NCI-H2029 treated with DMSO at 0.1 percent for 48 hours (cell line): ENCODE measurements around the gene RPP25.
A peak's percentile ranks its signal among the peaks of the same experiment; 100 is the strongest.
"Not testable (repeated sequence)": the region's sequence is repeated elsewhere in the genome, so short reads cannot be mapped to it uniquely, and the experiment has no call there.

ENCODE experiments used
- DNase-seq: peaks from one replicate; lab custom pipeline; 2025; lab: John Stamatoyannopoulos, UW

The RPP25 gene

DNA sequence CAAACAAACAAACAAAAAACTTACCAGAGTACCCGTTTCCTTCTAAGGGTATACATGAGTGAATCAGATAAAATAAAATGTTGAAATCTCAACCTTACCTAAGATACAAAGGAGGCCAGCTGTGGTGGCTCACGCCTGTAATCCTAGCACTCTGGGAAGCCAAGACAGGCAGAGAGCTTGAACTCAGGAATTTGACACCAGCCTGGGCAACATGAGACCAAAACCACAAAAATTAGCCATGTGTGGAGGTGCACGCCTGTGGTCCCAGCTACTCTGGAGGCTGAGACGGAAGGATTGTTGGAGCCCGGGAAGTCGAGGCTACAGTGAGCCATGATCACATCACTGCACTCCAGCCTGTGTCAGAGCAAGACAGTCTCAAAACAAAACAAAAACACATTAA lies 38.9 kb downstream of the RPP25 start:
- DNase-seq, result no peak

DNA sequence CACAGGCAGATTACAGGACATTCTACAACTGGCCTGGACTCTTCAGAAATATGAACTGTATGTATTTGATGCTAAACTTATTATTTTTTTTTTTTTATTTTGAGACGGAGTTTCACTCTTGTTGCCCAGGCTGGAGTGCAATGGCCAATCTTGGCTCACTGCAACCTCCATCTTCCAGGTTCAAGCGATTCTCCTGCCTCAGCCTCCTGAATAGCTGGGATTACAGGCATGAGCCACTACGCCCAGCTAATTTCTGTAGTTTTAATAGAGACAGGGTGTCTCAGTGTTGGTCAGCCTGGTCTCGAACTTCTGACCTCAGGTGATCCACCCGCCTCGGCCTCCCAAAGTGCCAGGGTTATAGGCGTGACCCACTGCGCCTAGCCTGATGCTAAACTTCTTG lies 42.8 kb downstream of the RPP25 start:
- not testable (repeated sequence) for DNase-seq

DNA sequence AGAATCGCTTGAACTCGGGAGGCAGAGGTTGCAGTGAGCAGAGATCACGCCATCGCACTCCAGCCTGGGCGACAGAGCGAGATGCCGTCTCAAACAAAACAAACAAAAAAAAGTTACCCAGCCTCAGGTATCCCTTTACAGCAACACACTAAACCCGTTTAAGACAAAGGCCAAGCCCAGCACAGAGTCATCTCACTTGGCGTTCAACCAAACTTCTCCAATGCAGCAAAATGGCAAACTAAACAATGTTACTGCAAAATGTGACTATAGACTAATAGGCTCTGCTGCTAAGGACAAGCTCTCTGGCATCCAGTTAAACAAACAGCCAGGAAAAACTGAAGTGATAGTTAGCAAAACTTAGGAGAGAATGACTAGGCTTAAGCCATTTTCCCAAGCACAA lies 43.5 kb downstream of the RPP25 start:
- no peak for DNase-seq

DNA sequence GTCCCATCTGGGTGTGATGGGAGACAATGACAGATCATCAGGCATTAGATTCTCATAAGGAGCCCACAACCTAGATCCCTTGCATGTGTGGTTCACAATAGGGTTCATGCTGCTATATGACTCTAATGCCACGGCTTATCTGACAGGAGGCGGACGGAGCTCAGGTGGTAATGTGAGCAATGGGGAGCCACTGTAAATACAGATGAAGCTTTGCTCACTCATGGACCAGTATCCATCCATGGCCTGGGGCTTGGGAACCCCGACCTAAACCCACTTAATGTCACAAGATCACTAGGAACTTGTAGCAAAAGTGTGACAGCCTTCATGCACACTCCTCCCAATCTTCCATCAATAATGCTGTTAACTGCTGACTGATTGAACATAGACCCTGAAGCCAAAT lies 47.9 kb downstream of the RPP25 start:
- DNase-seq, result no peak

DNA sequence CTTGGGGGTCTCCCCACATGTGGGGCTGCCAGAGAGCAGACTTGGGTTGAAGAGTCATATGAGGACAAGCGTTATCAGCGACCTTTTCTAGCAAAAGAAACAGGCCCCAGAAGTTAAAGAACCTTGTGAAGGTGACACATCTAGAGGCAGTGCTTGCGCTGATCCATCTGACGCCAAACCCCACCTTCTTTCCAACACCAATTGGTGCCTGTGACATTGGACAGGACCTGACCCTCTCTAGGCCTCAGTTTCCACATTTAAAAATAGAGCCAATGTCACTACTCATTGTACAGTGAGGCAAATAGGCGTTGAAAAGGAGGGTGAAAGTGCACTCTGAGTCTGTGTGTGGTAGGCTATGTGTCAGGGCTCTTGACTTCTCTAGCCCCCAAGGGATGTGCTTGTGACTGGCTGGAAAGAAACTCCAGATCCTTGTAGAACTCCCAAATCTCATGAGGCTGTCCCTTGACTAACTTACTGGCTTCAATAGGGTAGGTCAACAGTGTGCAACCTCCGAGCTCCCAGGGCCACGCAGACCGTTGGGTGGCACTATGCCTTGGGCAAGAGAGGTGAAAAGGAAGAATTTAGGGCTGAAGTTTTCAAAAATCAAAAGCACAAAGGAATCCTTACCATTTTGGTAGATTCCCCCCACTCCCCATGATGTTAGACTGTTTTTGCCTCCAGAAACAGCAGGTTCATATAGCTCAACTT lies 49.3 kb downstream of the RPP25 start:
- no peak for DNase-seq

DNA sequence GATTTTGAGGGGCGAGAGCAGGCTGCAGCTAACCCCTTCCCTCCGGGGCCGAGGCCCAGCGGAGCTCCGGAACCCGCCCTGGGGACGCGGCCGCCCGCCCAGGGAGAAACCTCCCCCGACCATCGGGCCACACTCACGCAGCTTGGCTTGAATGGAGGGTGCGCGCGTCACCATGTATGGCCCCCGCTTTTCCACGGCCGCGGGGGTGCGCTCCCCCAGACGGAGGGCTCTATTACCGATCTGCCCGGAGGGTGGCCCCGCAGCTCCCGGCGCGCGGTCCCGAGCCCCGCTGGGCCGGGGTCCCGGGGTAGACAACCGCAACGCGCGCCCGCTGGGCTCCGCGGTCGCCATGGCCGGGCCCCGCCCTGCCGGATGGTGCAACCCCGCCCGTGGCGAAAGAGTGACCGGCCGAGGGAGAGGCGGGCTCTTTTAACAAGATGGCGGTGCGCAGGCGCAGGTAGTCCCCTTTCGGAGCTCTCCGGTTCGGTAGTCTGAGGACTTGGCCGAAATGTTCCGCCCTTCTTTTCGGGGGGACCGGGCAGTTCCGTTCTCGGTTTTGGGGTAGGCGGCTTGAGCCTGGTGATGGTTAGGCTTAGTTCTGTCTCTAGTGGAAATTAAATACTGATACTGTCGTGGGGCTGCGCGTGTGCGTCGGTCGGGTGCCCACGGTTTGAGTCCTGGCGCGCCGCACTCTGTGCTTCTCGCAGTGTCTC lies 50.0 kb downstream of the RPP25 start, which contains the start of gene FAM219B:
Gene FAM219B (minus strand): TSS at position 402 of the 713 bp plus-strand sequence. CDS start 51 bp downstream, at position 351.
- DNase-seq, result peak; percentile 29

DNA sequence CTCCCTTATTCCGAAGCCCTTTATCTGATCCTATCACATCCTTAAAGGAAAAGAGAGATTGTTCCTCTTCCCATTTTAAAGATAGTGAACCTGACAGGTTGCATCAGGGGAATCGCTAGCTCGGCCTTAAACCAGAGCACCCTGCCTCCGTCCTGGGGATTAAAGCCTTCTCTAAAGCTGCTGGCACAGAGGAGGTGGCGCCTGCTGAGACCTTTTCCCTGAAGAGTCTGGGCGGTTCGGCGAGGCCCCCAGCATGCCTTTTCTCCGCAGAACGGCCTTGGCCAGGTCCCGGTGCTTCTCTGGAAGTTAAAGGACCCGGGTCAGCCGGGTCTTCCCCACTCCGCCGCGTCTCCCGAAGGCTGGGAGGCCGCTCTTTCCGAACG lies 50.5 kb downstream of the RPP25 start:
- no peak for DNase-seq
